Measurements from ENCODE around the gene AIRE. TPM values are rescaled to one million over a fixed set of nuclear protein-coding genes. Genes with fewer than 3 reads are reported as not detected.

Gene AIRE
- total RNA-seq, 1 experiment from 2014 or later = 0.17 TPM

- Histone ChIP-seq H2AFZ (ENCODE audit: low read length) (no peak overlapping the region), H4K8ac (replicated peaks; ENCODE audit: insufficient read length, low read depth, low read length) (no peak overlapping the region), H2BK12ac (ENCODE audit: insufficient read length, low read depth, low read length) (no peak overlapping the region), H2BK20ac (ENCODE audit: low read depth, low read length, poor library complexity, severe bottlenecking) (no peak overlapping the region), H3K23ac (ENCODE audit: insufficient read length, low read depth, low read length) (no peak overlapping the region), H3K4me1 (ENCODE audit: insufficient read depth, low read length) (no peaks in the 10 kb centered on the region), H3T11ph (ENCODE audit: low read length) (no peak overlapping the region), H3K9ac (ENCODE audit: extremely low read depth, insufficient read length, low read length) (no peak overlapping the region), H3K27ac (ENCODE audit: insufficient read length, low read depth, low read length) (no peak overlapping the region), H4K20me1 (ENCODE audit: control insufficient read depth, insufficient read depth, insufficient read length) (no peaks in the 10 kb centered on the region), H2BK15ac (ENCODE audit: low read depth, low read length) (no peak overlapping the region), H3K23me2 (ENCODE audit: insufficient read length, low read depth, low read length, poor library complexity, severe bottlenecking) (no peaks in the 10 kb centered on the region), H4K91ac (ENCODE audit: insufficient read length, low read depth, low read length) (no peak overlapping the region), H3K9me3 (ENCODE audit: control insufficient read depth, low read depth, low read length) (no peaks in the 10 kb centered on the region), H3K56ac (ENCODE audit: insufficient read length, low read depth, low read length) (no peak overlapping the region), H4K5ac (ENCODE audit: insufficient read length, low read depth, low read length) (no peak overlapping the region), H3K14ac (ENCODE audit: insufficient read depth, low read length) (no peak overlapping the region; the same call in 1 of the 2 replicates), H2AK5ac (ENCODE audit: insufficient read length, low read length) (no peak overlapping the region), H2BK120ac (ENCODE audit: low read depth, low read length, poor library complexity, severe bottlenecking) (no peak overlapping the region), H3K4me2 (ENCODE audit: insufficient read depth, insufficient read length, low read length) (no peak overlapping the region), H3K18ac (ENCODE audit: insufficient read length, low read depth, low read length) (no peak overlapping the region), H3K79me2 (ENCODE audit: insufficient read depth, low read length) (no peaks in the 10 kb centered on the region), H3K79me1 (ENCODE audit: insufficient read depth, low read depth, low read length, poor library complexity, severe bottlenecking) (no peaks in the 10 kb centered on the region), H3K4ac (ENCODE audit: low read depth, low read length) (no peak overlapping the region), H3K27me3 (ENCODE audit: insufficient read depth, low read length) (no peaks in the 10 kb centered on the region), H2BK5ac (ENCODE audit: insufficient read length, low read length) (no peak overlapping the region)
- no peaks in the 10 kb centered on the region for H3K4me1 Mint-ChIP-seq
- peaks cover 3 to 21% (median 19%) of the 10 kb centered on the region in 3 experiments for H3K36me3 Mint-ChIP-seq (ENCODE audit: insufficient read depth in 1 of 3, low read depth in 3 of 3)
- TF ChIP-seq CTCF (conservative IDR thresholded peaks at IDR 0.05) = no peak
- peak overlapping the region in 1 of 3 experiments; percentile 82; a peak in 2 of 7 replicates for H3K27ac Mint-ChIP-seq
- no CpG with 5 or more reads among the region's 27 CpGs for WGBS (ENCODE audit: extremely low coverage, insufficient read length, low lambda C conversion rate)
- H3K27me3 Mint-ChIP-seq (ENCODE audit: low read depth) = no peaks in the 10 kb centered on the region
- no peaks in the 10 kb centered on the region for H3K9me3 Mint-ChIP-seq
- DNase-seq = no peak
- no peak overlapping the region for H3K4me3 Mint-ChIP-seq
Observed at GRCh38 chr21:44316277-44316900, 30.7 kb downstream of the AIRE start.
